Left ventricle myocardium superior (tissue), 1 donor: ENCODE data around the gene AQP5. TPM values are rescaled to one million over a fixed set of nuclear protein-coding genes. Genes with fewer than 3 reads are reported as not detected.
"Not testable (repeated sequence)": the region's sequence is repeated elsewhere in the genome, so short reads cannot be mapped to it uniquely, and the experiment has no call there.

ENCODE experiments used
- ATAC-seq: fragments of 200-7000 bp; cut with Tn5 transposase; one replicate; pipeline ENCODE4 v1.9.1; 2020; ENCODE audit warnings: mild to moderate bottlenecking, moderate library complexity
- DNase-seq: peaks from one replicate; pipeline ENCODE4 v3.0.0-alpha.2; 2020
- intact Hi-C: fragments of 100-400 bp; cut with micrococcal nuclease; formaldehyde crosslinking; loops from one replicate; pipeline ENCODE4 v1.11.0; 2022
- total RNA-seq: library from RNA; stranded (reverse); fragmentation: NEBNext Ultra II Directional; extraction: Animal tissue kit (Norgen Biotek cat#: 25700); gene quantifications from one replicate; pipeline ENCODE4 v1.2.1, GENCODE V29; 2021
- donor health status: DM: no; HTN: yes; CAD: no; lungs with severe emphysema.

AQP5 gene
- total RNA-seq, 1 donor from 2014 or later = 0.40 TPM

GRCh38 chr12:49972641-49973360 is 11.1 kb downstream of the AQP5 start, which contains the start of gene AQP6:
TSS of gene AQP6 (plus strand) at chr12:49972947. CDS start at chr12:49973174, 227 bp downstream.
- ATAC-seq = no peak
- no peak for DNase-seq
- intact Hi-C loops = no loop called here

DNA sequence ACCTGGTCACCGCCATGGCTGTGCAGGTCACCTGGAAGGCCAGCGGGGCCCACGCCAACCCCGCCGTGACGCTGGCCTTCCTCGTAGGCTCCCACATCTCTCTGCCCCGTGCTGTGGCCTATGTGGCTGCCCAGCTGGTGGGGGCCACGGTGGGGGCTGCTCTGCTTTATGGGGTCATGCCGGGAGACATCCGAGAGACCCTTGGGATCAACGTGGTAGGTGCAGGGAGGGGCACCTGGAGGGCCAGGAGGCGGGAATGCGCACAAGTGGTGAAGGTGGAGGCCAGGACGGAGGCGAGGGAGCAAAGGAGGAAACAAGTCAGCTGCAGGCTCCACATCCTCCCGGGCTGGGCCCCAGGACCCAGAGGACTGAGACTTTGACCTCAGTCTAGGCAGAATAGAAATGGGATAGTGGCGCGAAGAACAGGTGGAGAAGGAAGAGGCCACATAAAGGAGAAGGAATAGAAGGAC is 11.7 kb downstream of the AQP5 start:
- DNase-seq = no peak
- ATAC-seq = no peak
- intact Hi-C loops = no loop called here

GRCh38 chr12:49974231-49974675 is 12.6 kb downstream of the AQP5 start:
- peak; percentile 81 for DNase-seq
- peak; percentile 95 for ATAC-seq
- intact Hi-C loops = no loop called here

GRCh38 chr12:49974677-49975317 is 13.1 kb downstream of the AQP5 start:
- DNase-seq (no peak), ATAC-seq (peak; percentile 31)
- intact Hi-C loops = no loop called here

- ATAC-seq (no peak), DNase-seq (no peak)
- intact Hi-C loops = no loop called here
Measured at GRCh38 chr12:49975318-49975761, 13.7 kb downstream of the AQP5 start.

DNA sequence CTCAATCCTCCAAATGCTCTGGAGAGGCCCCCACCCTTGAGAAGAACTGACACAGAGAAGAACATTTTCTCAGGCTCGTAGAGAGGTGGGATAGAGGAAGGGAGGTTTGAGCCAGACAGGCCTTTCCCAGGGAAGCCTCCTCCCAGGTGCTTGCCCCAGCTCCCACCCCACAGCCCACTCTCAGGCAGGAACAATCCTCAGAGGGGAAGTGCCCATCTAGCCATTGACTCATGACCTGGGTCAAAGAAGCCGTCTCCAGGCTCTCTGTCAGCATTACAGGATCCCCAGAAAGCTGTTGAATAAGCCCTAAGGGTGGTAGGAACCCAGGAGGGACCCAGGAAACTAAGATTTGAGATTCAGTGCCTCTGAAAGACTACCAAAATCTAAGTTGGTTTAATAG is 14.9 kb downstream of the AQP5 start:
- intact Hi-C loops = no loop called here
- no peak for ATAC-seq
- no peak for DNase-seq

GRCh38 chr12:49978125-49978524 is 16.5 kb downstream of the AQP5 start:
- DNase-seq (no peak), ATAC-seq (no peak)
- intact Hi-C loops = no loop called here

- no peak for ATAC-seq
- no peak for DNase-seq
- intact Hi-C loops = no loop called here
Measured at GRCh38 chr12:49979016-49979586, 17.4 kb downstream of the AQP5 start.

GRCh38 chr12:49979791-49980190 is 18.1 kb downstream of the AQP5 start:
- intact Hi-C loops = no loop called here
- ATAC-seq (no peak), DNase-seq (no peak)

GRCh38 chr12:49980501-49981349 is 19.1 kb downstream of the AQP5 start:
- DNase-seq = no peak
- ATAC-seq = no peak
- intact Hi-C loops = no loop called here

DNA sequence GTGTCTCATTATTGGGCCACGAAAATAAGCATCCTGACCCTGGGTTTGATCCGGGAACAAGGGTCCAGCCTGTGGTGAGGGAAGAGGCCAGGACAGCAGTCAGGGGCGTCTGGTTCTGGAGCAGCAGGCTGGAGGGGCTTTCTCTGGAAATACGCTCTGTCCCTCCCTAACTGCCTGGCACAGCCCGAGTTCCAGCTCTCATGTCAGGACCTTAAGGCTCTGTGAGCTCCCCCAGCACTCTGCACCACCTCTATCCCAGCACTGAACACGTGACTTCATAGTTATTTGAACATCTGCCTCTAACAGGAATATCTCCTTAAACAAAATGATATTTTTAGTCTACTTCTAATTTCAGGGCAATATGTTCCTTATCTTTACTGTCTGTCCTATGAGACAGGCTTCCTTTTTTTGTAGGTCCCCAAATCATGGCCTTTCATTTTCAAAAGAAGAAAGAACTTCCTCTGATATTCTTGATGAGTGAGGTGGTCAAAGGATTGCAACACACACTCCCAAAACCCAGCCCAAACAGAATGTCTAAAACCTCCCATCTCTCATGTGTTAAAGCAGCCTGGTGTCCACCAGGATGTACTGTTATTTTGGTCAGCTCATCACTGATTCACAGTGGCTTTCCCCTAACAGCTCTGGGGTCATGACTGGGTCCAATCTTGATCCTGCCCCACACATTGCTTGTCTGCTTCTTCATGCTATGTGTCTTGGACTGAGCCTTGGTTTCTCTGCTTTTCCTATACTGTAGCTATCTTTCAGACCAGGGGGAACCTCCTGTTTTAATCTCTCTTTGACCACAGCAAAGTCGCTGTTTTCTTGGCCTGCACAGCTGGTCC is 20.8 kb downstream of the AQP5 start:
- ATAC-seq (no peak), DNase-seq (no peak)
- intact Hi-C loops = no loop called here

DNA sequence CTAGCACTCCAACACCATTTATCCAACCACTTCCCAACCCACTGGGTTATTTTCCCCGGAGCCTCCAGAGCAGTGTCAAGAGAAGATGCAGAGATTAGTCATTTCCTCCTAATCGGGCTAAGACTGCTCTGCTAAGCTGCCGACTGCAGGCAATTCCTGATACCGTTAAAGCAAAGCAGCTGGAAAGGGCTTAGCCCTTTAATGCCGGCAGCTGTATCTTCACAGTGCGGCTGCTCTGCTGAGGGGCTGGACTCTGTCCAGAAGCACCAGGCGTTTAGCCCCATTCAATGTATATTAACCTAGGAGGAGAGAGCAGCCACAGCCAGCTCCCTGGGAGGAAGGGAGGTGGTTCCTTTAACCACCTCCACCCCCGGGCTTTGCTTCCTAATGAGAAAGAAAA is 22.2 kb downstream of the AQP5 start:
- DNase-seq (no peak), ATAC-seq (peak; percentile 82)

GRCh38 chr12:49984476-49985359 is 23.0 kb downstream of the AQP5 start:
- intact Hi-C loops = no loop called here
- DNase-seq (no peak), ATAC-seq (no peak)

More for the DNA sequence above, 22.2 kb downstream of the AQP5 start:
- intact Hi-C loops = no loop called here

DNA sequence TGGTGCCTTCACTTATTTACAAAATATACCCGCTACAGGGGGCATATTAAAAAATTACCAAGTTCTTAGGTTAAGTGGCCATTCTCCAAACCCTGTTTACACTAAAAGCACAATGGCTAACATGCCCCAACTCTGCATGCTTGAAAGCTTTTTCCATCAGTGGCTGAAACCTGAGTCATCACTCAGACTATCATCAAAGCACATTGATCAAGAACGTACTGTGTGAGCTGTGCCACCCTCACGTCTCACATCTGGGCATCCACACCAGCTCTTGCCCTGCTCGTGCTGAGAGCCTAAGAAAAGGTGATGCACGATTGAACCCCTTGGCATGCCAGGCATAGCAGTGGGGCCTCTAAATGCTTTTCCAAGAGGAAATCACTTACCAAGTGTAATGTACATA is 24.3 kb downstream of the AQP5 start:
- intact Hi-C loops = no loop called here
- ATAC-seq (no peak), DNase-seq (no peak)

DNA sequence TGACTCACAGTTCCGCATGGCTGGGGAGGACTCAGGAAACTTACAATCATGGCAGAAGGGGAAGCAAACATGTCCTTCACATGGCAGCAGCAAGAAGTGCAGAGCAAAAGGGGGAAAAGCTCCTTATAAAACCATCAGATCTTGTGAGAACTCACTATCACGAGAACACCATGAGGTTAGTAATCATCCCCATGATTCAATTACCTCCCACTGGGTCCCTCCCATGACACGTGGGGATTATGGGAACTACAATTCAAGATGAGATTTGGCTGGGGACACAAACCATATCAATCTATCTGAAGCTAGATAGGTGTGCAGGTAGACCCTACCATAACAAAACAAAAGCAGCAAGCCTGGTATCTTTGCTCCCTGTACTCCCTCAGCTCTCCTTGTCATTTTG is 24.8 kb downstream of the AQP5 start:
- intact Hi-C loops, ATAC-seq, DNase-seq: not testable (repeated sequence)

DNA sequence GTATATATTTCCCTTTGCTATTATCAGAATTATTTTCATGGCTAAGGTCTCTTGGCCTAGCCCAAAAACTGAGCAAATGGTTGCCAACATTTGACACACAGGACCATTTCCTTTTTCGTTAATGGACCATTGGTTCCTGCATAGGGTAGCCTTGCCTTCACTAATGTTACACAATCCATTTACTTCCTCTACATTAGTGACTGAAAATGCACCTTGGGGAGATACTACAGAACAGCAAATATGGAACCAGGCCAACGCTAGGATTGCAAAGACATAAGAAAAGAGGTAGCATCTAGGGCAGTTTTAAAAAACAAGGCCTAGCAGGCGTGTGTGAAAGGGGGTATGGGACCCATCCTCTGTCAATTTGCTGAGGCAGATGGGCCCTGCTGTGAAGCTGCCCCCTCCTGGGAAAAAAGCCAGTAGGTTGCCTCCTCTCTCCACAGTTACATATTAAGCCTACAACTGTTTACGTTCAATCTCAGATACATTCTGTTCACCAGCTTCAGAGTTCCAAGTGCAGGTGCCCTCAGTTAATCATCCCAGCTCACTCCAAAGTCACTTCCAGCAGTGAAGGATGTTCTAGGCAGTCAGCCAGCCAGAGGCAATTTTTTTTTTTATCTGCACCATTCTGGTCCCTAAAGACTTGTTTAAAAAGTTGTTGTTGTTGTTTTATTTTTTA is 26.1 kb downstream of the AQP5 start:
- intact Hi-C loops = no loop called here
- peak; percentile 54 for ATAC-seq

GRCh38 chr12:49989400-49989799 is 27.7 kb downstream of the AQP5 start:
- DNase-seq, intact Hi-C loops, ATAC-seq: not testable (repeated sequence)

More for the DNA sequence above, 26.1 kb downstream of the AQP5 start:
- DNase-seq = no peak
